Posterior vena cava (tissue), 2 donors: ENCODE data around the gene EPSTI1. TPM values are rescaled to one million over a fixed set of nuclear protein-coding genes. Genes with fewer than 3 reads are reported as not detected.
"Not testable (repeated sequence)": the region's sequence is repeated elsewhere in the genome, so short reads cannot be mapped to it uniquely, and the experiment has no call there.

Source experiments
- DNase-seq: peaks from one replicate; pipeline ENCODE4 v3.0.0-alpha.2; 2020; ENCODE audit warnings: low spot score
- intact Hi-C, 2 donors: fragments of 100-400 bp; cut with DNase I; formaldehyde crosslinking; loops; one replicate each; pipeline versions ENCODE4 v1.14.1 to v1.14.2; 2022 to 2023
- total RNA-seq, 2 donors: library from RNA; stranded (reverse); fragmentation: NEBNext Ultra II Directional; extraction: Animal tissue kit (Norgen Biotek cat#: 25700); gene quantifications; one replicate each; pipeline ENCODE4 v1.2.1, GENCODE V29; 2021
- donor health status: DM: yes; HTN: yes; CAD: no.
- donor health status: DM: yes; HTN: yes; CAD: no.

The EPSTI1 gene
- total RNA-seq, 2 donors from 2014 or later: 8.3 to 10.4 TPM

- DNase-seq: no peak
- intact Hi-C loops: no loop called here
Observed at GRCh38 chr13:43008596-43008995, 16.6 kb upstream of the EPSTI1 start.

GRCh38 chr13:43006893-43007631 is 15.0 kb upstream of the EPSTI1 start:
- DNase-seq: no peak
- intact Hi-C loops: no loop called here

- DNase-seq: no peak
- intact Hi-C loops: no loop called here
Observed at GRCh38 chr13:43005460-43006236, 13.6 kb upstream of the EPSTI1 start.

GRCh38 chr13:43003729-43004128 is 11.7 kb upstream of the EPSTI1 start:
- no peak for DNase-seq
- intact Hi-C loops: no loop called here

GRCh38 chr13:43003010-43003409 is 11.0 kb upstream of the EPSTI1 start:
- no peak for DNase-seq
- intact Hi-C loops: no loop called here

- DNase-seq: no peak
- intact Hi-C loops: no loop called here
Observed at GRCh38 chr13:43002021-43002420, 10.0 kb upstream of the EPSTI1 start.

- no peak for DNase-seq
- intact Hi-C loops: no loop called here
Observed at GRCh38 chr13:43000676-43001075, 8.6 kb upstream of the EPSTI1 start.

- no peak for DNase-seq
- intact Hi-C loops: no loop called here
Observed at GRCh38 chr13:42999491-42999890, 7.5 kb upstream of the EPSTI1 start.

- no peak for DNase-seq
- intact Hi-C loops: no loop called here
Observed at GRCh38 chr13:42997381-42997780, 5.3 kb upstream of the EPSTI1 start.

- no peak for DNase-seq
- intact Hi-C loops: no loop called here
Observed at GRCh38 chr13:42996584-42996983, 4.5 kb upstream of the EPSTI1 start.

- no peak for DNase-seq
- intact Hi-C loops: no loop called here
Observed at GRCh38 chr13:42994878-42995277, 2.8 kb upstream of the EPSTI1 start.

- intact Hi-C loops: no loop called here
- no peak for DNase-seq
Observed at GRCh38 chr13:42992764-42993122, 702 bp upstream of the EPSTI1 start.

- DNase-seq, intact Hi-C loops: not testable (repeated sequence)
Observed at GRCh38 chr13:42991233-42991897, 676 bp downstream of the EPSTI1 start.

- DNase-seq: no peak
- intact Hi-C loops: no loop called here
Observed at GRCh38 chr13:42990291-42991232, 1.5 kb downstream of the EPSTI1 start.

GRCh38 chr13:42986176-42986574 is 5.9 kb downstream of the EPSTI1 start:
- no peak for DNase-seq
- intact Hi-C loops: no loop called here

GRCh38 chr13:42985312-42986175 is 6.5 kb downstream of the EPSTI1 start:
- intact Hi-C loops: no loop called here
- DNase-seq: no peak

GRCh38 chr13:42984691-42985090 is 7.3 kb downstream of the EPSTI1 start:
- DNase-seq: no peak
- intact Hi-C loops: no loop called here

GRCh38 chr13:42984026-42984425 is 8.0 kb downstream of the EPSTI1 start:
- intact Hi-C loops: no loop called here
- DNase-seq: no peak
